Urothelium cell line (cell line): ENCODE results near the gene TDRD9.
"Not testable (repeated sequence)": the region's sequence is repeated elsewhere in the genome, so short reads cannot be mapped to it uniquely, and the experiment has no call there.

Experiments used
- DNase-seq: peaks from one replicate; pipeline ENCODE4 v3.0.0; 2011; ENCODE audit warnings: low spot score, mixed read lengths
- FAIRE-seq: peaks from 2 replicates; lab custom pipeline; 2011; peaks lifted over from hg19 to GRCh38; lab: Jason Lieb, UNC

Gene TDRD9, protein sequence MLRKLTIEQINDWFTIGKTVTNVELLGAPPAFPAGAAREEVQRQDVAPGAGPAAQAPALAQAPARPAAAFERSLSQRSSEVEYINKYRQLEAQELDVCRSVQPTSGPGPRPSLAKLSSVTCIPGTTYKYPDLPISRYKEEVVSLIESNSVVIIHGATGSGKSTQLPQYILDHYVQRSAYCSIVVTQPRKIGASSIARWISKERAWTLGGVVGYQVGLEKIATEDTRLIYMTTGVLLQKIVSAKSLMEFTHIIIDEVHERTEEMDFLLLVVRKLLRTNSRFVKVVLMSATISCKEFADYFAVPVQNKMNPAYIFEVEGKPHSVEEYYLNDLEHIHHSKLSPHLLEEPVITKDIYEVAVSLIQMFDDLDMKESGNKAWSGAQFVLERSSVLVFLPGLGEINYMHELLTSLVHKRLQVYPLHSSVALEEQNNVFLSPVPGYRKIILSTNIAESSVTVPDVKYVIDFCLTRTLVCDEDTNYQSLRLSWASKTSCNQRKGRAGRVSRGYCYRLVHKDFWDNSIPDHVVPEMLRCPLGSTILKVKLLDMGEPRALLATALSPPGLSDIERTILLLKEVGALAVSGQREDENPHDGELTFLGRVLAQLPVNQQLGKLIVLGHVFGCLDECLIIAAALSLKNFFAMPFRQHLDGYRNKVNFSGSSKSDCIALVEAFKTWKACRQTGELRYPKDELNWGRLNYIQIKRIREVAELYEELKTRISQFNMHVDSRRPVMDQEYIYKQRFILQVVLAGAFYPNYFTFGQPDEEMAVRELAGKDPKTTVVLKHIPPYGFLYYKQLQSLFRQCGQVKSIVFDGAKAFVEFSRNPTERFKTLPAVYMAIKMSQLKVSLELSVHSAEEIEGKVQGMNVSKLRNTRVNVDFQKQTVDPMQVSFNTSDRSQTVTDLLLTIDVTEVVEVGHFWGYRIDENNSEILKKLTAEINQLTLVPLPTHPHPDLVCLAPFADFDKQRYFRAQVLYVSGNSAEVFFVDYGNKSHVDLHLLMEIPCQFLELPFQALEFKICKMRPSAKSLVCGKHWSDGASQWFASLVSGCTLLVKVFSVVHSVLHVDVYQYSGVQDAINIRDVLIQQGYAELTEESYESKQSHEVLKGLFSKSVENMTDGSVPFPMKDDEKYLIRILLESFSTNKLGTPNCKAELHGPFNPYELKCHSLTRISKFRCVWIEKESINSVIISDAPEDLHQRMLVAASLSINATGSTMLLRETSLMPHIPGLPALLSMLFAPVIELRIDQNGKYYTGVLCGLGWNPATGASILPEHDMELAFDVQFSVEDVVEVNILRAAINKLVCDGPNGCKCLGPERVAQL (N-terminal part only)

DNA sequence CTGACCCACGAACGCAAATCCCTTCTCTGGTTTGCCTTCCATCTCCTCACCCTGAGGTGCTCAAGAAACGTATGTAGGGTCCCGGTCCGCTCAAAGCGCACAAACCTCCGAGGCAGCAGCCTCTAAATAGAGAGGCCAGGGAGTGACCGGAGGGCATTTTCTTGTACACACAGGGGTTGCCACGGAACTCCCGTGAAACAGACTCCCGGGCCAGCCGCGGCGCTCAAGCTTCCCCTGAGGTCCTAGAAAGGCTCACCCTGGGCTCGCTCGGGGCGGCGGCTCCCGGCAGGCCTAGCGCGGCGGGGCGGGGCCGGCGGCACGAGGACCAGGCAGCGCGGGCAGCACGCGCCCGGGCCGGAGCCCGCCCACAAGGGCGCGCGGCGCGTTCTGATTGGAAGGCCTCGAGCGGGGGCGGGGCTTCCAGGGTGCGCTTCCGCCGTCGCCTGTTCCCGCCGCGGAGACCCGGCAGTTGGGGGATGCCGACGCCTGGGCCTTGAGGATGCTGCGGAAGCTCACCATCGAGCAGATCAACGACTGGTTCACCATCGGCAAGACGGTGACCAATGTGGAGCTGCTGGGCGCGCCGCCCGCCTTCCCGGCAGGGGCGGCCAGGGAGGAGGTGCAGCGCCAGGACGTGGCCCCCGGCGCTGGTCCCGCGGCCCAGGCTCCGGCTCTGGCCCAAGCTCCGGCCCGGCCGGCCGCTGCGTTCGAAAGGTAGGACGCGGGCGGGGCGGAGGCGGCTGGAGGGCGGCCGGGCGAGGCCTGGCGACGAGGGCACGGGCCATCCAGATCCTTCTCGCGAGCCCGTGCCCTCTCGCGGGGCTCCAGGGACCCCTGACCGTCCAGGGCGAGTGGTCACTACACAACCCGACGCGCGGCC is at the start of gene TDRD9:
Gene TDRD9 (plus strand): TSS at position 446 of the 880 bp plus-strand sequence. CDS start 54 bp downstream, at position 500.
- DNase-seq (no peak), FAIRE-seq (no peak)

DNA sequence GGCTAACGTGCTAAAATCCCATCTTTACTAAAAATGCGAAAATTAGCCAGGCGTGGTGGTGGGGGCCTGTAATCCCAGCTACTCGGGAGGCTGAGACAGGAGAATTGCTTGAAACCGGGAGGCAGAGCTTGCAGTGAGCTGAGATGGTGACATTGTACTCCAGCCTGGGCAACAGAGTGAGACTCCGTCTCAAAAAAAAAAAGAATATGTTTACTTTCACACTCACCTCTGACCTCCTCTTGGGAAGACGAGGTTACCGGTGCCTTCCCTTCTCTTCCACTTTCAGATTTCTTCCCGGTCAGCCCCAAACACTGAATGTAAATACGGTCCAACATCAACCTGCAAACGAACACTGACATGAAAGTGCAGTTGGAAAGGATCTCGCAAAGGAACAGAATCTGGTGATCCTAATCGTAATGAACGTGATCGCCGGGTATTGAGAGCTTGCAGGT is 49.1 kb upstream of the TDRD9 start:
- DNase-seq (no peak), FAIRE-seq (no peak)

DNA sequence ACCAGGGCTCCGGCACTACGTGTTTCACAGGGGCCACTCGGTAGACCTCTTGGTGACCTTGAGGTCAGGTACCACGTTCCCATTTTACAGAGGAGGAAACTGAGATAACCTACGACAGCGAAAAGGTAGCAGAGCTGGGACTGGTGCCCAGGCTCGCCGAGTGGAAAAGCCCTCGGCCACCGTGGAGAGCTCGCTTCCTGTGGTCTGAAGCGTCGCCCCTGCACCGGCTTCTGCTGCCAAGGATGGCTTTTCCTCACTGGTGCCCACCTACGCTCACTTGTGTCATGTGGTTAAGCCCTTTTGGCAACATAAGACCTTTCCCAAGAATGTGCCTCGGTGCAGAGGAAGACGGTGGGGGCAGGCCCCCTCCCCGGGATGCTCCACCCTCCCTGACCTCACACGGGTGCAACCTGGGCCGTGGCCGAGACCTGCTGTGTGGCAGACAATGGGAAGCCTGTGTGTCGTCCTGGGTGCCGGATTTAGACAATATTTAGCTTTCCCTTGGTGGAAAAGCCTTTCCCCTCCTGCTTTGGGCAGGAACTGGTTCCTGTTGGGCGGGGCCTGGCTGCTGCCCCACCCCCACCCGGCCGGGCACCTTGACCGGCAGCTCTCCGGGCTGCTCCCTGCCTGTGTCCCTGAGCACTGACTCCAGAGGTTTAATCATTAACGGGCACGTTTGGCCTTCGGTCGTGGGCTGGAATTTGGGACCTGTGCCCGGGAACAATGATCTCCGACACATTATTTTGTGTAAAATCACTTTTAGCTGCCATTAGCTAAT is 48.5 kb upstream of the TDRD9 start:
- peak; percentile 62 for DNase-seq
- FAIRE-seq: no peak

DNA sequence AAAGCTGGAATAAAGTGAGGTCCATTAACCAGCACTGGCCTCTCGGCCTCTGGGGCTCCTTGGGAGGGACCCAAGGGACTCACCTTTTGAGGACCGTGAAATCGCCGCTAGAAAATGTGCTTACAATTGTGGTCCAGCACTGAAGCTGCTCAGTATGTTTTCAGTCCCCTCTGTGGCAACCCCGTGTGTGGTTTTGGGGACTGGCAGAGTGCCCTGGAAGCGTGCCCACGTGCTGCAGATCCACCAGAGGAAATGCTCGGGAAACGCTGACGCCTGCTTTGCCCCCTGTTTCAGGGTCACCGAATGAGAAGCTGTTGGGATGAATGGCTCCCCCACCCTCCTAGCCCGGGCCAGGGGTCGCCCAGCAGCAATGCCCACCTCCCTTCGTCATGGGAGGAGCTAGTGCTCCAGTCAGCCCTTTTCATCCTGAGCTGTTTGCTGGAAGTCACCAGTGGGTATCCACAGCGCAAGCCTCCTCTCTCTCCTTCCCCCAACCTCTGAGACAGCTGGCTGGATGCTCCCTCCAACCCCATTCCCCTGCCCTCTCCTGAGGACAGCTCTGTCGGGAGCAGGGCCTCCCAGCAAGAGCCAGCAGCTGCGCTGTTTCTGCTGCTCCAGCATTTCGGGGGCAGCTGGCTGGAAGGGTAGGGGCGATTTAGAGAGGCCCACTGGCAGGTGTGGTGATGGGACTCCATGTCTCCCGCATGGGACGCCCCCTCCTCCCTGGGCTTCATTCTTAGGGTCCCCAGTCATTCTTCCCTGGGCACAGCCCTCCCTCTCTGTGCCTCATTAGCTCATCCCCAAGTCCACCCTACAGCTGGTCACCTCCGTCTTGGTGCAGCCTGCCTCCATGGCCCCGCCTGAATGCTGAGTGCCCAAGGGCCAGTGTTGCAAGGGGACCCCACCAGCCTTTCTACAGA is 47.6 kb upstream of the TDRD9 start:
- FAIRE-seq (no peak), DNase-seq (peak; percentile 66)

DNA sequence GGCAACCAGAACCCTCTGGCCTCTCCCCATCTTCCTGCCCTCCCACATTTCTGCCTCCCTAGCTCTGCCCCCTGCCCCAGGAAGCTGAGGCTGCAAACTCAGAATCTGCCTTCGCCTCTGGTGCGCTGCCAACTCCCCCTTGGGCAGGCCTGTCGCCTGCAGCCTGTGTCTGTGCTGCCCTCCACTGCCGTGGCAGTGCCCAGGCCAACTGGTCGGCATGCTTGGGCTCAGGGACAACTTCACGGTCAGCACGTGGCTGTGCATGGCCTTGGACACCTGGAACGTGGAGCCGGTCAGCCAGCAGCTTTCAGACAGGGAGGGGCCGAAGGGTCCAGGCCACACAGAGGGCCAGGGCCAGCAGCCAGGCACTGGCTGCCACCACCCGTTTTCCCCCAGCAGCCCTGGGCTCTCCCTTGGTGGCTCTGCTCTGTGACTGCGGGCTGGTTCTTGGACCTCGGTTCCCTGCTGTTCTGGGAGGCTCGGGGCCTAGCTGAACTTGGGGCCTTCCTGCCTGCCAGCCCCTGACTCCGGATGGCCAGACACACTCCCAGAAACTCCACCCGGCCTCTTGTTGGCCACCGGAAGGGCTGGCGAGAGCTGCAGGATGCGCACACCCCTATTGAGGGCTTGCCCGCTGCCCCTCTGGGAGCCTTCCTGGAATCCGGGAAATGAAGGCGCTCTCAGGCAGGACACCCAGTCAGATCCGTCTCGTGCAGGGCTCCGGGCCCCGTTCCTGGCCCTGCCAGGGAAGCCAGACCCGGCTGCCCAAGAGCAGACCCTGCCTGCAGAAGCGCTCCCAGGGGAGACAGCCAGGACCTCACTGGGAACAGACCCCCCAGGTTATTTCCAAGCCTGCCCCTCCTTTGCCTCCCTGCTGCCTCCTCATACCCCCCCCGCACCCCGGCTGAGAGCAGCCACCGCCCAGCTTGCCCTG is 46.7 kb upstream of the TDRD9 start:
- no peak for DNase-seq

DNA sequence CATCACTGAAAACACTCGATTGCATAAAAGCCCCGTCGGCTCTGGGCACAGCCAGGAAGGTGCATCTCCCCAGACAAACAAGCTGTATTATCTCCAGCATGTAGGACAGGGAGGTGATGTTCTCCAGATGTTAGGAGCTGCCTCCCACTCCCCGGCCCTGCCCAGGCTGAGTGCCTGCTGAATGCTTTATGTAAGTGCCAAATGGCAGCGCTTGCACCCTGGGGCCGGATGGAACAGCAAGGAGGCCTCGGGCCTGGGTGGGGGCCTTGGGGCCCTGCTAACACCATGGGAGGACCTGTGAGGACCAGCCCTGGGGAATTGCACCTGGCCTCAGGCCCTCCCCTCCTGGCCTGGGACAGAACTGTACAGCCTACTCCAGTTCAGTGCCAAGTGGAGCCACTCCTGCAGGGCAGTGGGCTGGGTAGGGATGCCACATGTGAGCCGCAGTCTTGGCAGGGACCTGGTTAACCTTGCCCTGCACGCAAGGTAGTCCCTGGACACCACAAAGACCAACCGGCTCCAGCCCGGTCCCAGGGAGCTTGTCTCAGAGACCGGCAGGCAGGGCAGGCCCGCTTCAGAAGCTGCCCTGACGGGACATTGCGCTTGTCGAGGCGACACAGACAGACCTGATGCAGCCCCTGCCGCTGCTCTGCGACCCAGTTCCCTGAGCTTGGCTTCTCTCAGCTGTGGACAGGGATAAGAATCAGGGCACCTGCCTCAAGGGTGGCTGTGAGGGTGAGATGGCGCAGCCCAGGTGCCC is 45.6 kb upstream of the TDRD9 start:
- FAIRE-seq (no peak), DNase-seq (no peak)

More for the DNA sequence above, 46.7 kb upstream of the TDRD9 start:
- no peak for FAIRE-seq

DNA sequence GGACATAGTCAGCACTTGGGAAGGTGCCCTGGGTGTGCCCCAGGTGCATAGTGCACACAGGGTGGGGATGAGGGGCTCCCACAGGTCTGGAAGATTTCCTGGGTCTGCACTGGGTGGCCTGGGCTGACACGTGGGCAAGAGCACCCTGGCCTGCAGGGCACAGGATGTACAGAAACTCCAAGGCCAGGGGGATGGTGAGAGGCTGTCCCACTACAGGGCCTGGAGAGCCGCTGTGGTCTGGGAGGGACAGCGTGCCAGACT is 45.1 kb upstream of the TDRD9 start:
- FAIRE-seq (no peak), DNase-seq (no peak)

DNA sequence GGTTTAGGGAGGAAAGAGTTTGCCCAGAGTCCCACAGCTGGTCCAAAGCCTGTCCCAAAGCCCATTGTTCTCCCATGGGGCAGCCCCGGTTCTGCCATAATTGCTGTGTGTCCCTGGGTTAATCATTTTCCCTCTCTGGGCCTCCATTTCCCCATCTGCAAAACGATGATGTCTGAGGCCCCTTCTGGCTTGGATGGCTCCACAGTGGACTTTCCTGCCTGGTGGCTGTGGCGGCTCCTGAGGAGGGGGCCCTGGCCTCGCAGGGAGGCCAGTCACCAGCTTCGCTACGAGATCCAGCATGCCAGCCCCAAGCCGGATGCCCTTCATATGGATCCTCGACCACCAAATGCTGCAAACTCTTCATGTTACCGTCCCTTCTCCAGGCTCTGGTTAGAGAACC is 43.4 kb upstream of the TDRD9 start:
- FAIRE-seq: no peak
- DNase-seq: no peak

DNA sequence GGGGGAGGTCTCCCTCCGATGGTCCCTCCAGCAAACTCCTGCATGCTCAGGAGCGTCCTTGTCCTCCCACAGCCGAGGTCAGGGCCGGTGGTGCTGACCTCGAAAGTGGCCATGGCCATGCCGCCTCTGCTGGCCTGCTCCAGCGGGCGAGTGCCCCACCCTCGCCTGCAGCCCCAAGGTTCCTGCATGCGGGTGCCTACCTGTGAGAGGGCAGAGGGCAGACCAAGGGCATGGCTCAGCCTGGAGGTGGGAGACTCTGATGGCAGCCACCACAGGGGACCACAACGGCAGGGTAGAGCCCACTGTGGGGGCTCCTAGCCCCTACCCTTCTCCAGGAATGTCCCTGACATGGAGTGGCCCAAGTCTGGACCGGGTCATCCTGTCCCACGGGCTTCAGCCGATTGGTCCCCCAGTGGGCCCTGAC is 42.7 kb upstream of the TDRD9 start:
- FAIRE-seq (no peak), DNase-seq (no peak)

DNA sequence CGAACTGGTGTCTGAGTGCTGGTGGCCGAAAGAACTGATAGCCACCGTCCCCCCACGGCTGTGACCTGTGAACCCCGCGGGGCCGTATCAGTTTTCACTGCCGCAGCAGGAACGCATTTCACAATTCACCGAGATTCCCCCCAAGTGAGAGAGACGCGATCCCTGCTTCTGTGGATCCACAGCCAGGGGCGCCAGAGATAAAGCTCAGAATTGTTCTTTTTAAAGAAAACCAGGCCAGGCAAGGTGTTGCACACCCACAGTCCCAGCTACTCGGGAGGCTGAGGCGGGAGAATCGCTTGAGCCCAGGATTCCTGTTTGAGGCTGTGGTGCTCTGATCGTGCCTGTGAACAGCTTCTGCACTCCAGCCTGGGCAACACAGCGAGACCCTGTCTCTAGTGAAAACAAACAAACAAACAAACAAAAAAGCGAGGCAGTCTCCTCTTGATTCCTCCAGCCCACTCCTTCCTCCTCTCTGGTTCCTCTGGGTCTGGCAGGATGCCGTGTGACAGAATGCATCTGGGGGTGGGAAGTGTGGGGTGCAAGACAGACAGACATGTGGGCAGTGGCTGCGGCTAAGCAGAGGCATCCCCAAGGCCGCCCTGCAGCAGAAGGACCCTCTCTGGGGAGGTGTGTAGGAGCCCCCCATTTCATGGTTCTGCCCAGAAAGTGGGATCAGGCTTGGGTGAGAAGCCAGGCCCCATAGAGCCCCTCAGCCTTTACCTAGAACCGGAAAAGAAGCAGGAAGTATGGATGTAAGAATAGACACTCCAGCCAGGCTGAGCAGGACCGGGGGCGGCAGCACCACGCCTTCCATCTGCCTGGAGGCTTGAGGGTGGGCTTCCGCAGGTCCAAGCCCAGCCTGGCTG is 41.7 kb upstream of the TDRD9 start:
- no peak for DNase-seq
- no peak for FAIRE-seq

DNA sequence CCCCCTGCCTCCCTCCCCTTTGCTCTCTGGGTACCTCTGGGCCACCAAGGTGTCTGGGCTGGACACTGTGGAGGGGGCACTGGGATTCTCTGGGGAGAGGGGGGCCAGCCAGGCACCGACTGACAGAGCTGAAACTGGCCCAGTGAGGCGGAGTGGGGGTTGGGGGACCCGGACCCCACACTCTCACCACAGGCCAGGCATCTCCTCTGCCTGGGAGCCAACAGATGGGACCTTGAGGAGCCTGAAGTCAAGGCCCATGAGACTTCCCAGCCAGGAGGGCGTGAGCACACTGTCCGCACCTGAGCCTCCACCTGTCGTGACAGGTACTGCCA is 41.1 kb upstream of the TDRD9 start:
- FAIRE-seq: no peak

DNA sequence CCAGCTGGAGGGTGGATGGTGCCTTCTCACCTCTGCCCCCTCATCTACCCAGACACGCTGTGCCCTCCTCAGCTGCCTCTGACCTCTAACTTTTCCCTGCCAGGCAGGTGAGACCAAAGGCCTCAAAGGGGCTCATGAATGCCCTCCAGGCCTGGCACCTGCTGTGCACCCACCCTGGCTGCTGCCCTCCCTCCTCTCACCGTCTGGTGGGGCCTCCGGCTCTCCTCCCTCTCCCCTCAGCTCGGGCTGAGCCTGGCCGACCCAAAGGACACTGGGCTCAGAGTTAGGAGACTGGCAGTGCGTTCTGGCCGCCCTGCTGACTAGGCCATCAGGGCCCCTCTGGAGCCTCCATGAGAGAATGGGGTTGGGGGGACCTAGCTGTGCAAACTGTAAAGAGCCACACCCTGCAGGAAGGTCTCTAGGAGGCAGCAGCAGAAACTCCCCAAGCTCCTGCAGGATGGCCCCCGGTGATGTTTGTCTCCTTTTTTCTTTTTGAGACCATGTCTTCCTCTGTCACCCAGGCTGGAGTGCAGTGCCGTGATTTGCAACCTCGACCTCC is 40.6 kb upstream of the TDRD9 start:
- FAIRE-seq: no peak
- no peak for DNase-seq

More for the DNA sequence above, 41.1 kb upstream of the TDRD9 start:
- DNase-seq: no peak

DNA sequence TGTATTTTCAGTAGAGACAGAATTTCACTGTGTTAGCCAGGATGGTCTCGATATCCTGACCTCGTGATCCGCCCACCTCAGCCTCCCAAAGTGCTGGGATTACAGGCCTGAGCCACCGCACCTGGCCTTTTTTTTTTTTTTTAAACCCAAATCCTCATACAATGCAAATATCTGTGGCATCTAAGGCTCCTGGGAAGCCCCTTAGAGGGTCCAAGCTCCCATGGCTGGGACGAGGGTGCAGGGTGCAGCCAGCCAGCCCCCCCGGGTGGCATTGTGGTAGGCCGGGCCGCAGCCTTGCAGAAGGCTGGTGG is 39.3 kb upstream of the TDRD9 start:
- DNase-seq, FAIRE-seq: not testable (repeated sequence)

DNA sequence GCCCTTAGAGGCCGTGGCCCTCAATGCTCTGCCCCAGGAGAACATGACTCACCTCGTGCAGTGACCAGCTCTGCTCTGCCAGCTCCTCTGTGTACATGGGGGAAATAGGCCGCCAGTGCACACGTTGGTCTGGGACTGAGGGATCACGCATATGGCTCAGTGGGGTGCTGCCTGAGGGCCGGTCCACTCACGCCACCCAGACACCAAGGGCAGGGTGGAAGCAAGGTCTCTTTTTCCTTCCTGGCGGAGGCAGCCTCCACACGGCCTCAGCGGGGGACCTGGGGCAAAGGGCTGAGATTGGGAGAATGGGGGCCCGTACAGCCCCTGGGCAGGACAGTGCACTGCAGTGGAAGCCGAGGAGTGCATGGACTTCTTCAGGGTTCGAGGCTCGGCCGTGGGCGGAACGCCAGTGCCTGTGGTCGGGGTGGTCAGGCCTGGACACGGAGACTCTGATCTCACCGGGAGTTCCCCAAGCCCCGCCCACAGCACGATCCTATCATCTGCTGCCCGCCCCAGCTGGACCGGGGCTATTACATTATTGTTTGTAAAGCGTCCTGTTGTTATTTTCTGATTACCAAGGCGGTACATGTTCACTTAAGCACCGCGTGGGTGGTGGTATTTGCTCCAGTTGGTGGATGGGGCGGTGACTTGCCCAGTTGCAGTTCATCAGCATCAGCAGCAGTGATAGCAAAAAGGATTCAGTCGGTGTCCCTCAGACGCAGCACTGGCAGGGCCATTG is 38.8 kb upstream of the TDRD9 start:
- DNase-seq (peak; percentile 16), FAIRE-seq (no peak)

DNA sequence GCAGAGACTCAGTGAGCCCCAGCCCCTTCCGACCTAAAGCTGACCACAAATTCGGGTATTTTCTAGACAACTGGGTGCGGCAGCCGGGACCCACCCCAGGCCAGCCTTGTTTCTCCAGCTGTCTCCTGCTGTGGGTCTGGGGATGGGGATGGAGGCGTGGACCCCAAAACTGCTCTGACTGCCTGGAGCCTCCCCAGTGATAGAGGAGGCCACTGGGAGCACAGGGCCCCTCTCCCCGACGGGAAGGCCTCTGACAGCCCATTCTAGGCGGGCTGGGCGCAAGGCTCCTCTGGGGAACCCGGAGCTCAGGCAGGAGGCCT is 38.2 kb upstream of the TDRD9 start:
- FAIRE-seq (no peak), DNase-seq (no peak)
